ENCODE data around the gene MYO1G. TPM values are rescaled to one million over a fixed set of nuclear protein-coding genes. Genes with fewer than 3 reads are reported as not detected.
"Not testable (repeated sequence)": the region's sequence is repeated elsewhere in the genome, so short reads cannot be mapped to it uniquely, and the experiment has no call there.

The MYO1G gene
- polyA plus RNA-seq, 3 donors: 0.47 to 0.83 (median 0.70) TPM

GRCh38 chr7:45000093-45001032 is 21.5 kb upstream of the MYO1G start, which contains the start of gene CCM2:
TSS of gene CCM2 (plus strand) at chr7:45000201. CDS start at chr7:45000334, 133 bp downstream.
- peak in 2 of 11 donors; percentile 28 to 35 for DNase-seq (ENCODE audit: extremely low read depth in 1 of 11, low read depth in 9 of 11, low spot score in 4 of 11)

- peak; percentile 93 to 99 (median 98) for DNase-seq (ENCODE audit: extremely low read depth in 1 of 11, low read depth in 9 of 11, low spot score in 4 of 11)
Measured at GRCh38 chr7:44999245-45000092, 20.7 kb upstream of the MYO1G start.

GRCh38 chr7:44998153-44998871 is 19.5 kb upstream of the MYO1G start:
- DNase-seq (ENCODE audit: extremely low read depth in 1 of 11, low read depth in 9 of 11, low spot score in 4 of 11): no peak

- no peak for DNase-seq (ENCODE audit: extremely low read depth in 1 of 11, low read depth in 9 of 11, low spot score in 4 of 11)
Measured at GRCh38 chr7:44995555-44996493, 17.0 kb upstream of the MYO1G start.

- DNase-seq (ENCODE audit: extremely low read depth in 1 of 11, low read depth in 9 of 11, low spot score in 4 of 11): no peak
Measured at GRCh38 chr7:44994877-44995554, 16.2 kb upstream of the MYO1G start.

GRCh38 chr7:44992004-44992795 is 13.4 kb upstream of the MYO1G start:
- DNase-seq (ENCODE audit: extremely low read depth in 1 of 11, low read depth in 9 of 11, low spot score in 4 of 11): not testable (repeated sequence)

GRCh38 chr7:44990109-44991023 is 11.6 kb upstream of the MYO1G start:
- no peak for DNase-seq (ENCODE audit: extremely low read depth in 1 of 11, low read depth in 9 of 11, low spot score in 4 of 11)

- no peak for DNase-seq (ENCODE audit: extremely low read depth in 1 of 11, low read depth in 9 of 11, low spot score in 4 of 11)
Measured at GRCh38 chr7:44989132-44989531, 10.3 kb upstream of the MYO1G start.

GRCh38 chr7:44988701-44989100 is 9.9 kb upstream of the MYO1G start:
- no peak for DNase-seq (ENCODE audit: extremely low read depth in 1 of 11, low read depth in 9 of 11, low spot score in 4 of 11)

GRCh38 chr7:44987996-44988395 is 9.2 kb upstream of the MYO1G start:
- no peak for DNase-seq (ENCODE audit: extremely low read depth in 1 of 11, low read depth in 9 of 11, low spot score in 4 of 11)

GRCh38 chr7:44987457-44987856 is 8.6 kb upstream of the MYO1G start:
- no peak for DNase-seq (ENCODE audit: extremely low read depth in 1 of 11, low read depth in 9 of 11, low spot score in 4 of 11)

GRCh38 chr7:44986218-44987053 is 7.6 kb upstream of the MYO1G start:
- peak; percentile 83 to 95 (median 87) for DNase-seq (ENCODE audit: extremely low read depth in 1 of 11, low read depth in 9 of 11, low spot score in 4 of 11)

GRCh38 chr7:44985900-44986217 is 7.0 kb upstream of the MYO1G start:
- no peak for DNase-seq (ENCODE audit: extremely low read depth in 1 of 11, low read depth in 9 of 11, low spot score in 4 of 11)

GRCh38 chr7:44985033-44985695 is 6.3 kb upstream of the MYO1G start:
- DNase-seq (ENCODE audit: extremely low read depth in 1 of 11, low read depth in 9 of 11, low spot score in 4 of 11): no peak

GRCh38 chr7:44984478-44984758 is 5.6 kb upstream of the MYO1G start:
- no peak for DNase-seq (ENCODE audit: extremely low read depth in 1 of 11, low read depth in 9 of 11, low spot score in 4 of 11)

Data from renal cortex interstitium (tissue), 11 donors.